T-helper 1 cell treated with Interleukin-12 subunit alpha and Interleukin-12 subunit beta and Interleukin-4 antibody, amounts not matched to agents 30 ng/mL and 1 ng/mL, for 36 hours (primary cell): ENCODE data around the gene FAXC. TPM values are rescaled to one million over a fixed set of nuclear protein-coding genes. Genes with fewer than 3 reads are reported as not detected.
"Not testable (repeated sequence)": the region's sequence is repeated elsewhere in the genome, so short reads cannot be mapped to it uniquely, and the experiment has no call there.

Experiments used
- intact Hi-C: fragments of 100-400 bp; cut with micrococcal nuclease; formaldehyde crosslinking; loops from one replicate; pipeline ENCODE4 v1.15.1; 2024
- total RNA-seq: library from RNA; stranded (reverse); gene quantifications from 2 replicates; pipeline ENCODE4 v1.2.3, GENCODE V29; 2022

The FAXC gene
- total RNA-seq, 1 donor from 2014 or later = 0.37 TPM

DNA sequence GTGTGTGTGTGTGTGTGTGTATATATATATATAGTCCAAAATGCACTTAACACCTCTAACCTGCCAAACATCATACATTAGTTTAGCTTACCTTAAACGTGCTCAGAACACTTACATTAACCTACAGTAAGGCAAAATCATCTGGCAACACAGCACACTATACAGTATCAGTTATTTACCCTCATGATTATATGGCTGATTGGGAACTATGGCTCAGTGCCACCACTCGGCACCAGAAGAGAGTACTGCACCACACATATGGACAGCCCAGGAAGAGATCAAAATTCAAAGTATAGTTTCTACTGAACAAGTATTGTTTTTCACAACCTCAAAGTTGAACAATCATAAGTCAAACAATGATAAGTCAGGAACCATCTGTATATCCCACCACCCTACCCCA, 59.8 kb downstream of the FAXC start:
- intact Hi-C loops = no loop called here

DNA sequence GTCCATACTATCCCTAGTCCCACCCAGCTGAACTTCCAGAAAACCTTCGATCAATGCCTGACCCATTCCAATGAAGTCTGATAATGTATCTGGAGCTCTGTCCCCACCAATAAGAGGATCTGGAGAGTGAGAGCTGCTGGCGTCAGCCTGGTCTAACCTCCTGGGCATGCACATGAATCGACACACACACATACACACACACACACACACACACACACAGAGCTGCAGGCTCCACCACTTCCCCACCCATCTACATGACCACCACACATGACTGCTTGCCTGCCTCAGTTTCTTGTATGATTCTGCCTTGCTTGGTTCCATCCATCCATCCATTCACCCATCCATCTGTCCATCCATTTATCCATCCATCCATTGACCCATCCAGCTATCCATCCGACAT, 60.8 kb downstream of the FAXC start:
- intact Hi-C loops = no loop called here

DNA sequence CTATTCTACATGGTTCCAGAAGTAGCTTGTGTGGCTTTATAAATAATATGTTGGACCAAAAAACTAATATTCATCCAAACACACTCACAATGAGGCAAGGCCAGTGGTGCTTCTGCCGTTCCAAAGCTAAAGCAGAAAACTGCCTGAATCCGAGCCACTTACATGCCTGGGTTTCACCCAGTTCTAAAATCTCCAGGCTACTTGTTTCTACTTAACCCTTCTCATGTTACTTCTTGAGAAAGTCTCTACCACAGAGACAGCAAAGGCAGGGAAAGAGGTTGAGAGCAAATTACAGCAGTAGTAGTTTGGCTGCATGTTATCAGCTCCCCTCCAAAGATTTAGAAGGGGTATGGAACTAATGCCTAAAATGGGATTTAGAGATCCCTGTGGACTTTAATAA, 62.0 kb downstream of the FAXC start:
- intact Hi-C loops = no loop called here

DNA sequence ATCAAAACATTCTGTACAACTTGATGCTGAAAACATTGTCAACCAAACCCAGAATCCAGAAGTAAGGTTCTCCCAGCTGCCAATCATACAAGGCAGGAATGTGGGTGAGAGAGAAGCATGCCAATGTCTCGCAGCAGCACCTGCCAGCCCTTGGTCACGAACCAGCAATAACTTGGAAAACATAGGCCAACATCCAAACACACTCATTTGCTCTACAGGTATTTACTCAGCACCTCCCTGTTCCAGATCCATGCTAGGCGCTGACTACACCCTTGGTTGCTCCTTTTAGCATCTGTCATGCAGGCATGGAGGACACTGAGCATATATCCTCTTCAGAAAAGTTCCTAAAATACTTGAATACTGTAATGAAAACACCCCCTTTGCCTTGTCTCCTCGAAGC, 63.6 kb downstream of the FAXC start:
- intact Hi-C loops = no loop called here

DNA sequence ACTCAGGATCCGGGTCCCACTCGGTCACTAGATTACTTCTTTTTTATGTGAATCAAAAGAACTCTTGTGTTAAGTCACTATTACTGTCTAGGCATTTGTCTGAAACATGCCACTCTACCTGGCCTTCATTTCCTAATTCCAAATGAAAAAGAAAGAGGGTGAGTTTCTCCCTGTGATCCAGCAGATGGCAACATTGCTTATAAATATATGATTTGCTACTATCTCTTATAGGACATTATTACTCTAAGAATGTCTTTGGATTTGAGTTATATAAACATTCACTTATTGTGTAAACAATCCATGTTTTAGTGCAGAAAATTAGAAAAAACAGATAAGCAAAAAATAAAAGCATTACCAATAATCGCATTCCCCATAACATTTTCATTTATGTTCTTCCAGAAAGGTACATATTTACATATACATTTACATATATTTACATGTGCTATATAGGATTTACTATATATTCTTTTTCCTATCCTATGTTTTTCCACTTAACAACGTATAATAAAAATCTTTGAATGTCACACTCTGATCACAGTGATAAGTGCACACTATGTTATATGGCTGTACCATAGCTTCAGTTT, 66.9 kb downstream of the FAXC start:
- intact Hi-C loops = no loop called here

DNA sequence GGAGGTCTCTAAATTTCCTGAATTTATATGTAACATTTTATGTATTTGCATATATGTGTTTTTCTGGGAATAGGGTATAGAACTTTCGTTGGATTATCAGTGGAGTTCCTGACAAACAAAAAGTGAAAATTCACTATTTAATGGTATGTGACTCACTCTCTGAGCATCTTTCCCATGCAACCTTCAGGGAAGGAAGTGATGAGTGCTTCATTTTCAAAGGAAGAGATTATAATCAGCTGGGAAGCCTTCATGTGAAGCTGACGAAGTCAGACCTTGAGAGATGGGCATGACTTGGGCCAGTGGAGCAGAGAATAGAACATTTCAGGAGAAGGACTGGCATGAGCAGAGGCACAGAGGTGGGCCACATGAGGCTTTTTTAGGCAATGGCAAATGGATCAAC, 72.7 kb downstream of the FAXC start:
- intact Hi-C loops = no loop called here

DNA sequence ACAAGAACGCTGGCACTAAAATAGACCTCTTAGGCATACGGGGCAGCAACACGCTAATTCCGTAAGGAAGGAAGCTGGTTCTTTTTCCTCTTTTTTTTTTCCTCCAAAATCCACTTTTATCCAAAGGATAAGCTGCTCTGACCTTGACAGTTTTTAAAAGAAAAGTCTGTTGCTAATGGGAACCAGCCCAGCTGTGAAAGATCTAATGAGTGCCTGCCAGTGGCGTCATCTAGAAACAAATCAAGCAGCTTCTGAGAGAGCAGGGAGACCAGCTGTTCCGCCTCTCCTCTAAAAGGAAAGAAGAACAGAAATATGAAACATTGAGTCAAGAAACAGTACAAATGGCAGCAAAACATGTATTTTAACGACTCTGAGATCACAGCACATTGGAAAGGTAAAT, 78.6 kb downstream of the FAXC start:
- intact Hi-C loops = no loop called here

DNA sequence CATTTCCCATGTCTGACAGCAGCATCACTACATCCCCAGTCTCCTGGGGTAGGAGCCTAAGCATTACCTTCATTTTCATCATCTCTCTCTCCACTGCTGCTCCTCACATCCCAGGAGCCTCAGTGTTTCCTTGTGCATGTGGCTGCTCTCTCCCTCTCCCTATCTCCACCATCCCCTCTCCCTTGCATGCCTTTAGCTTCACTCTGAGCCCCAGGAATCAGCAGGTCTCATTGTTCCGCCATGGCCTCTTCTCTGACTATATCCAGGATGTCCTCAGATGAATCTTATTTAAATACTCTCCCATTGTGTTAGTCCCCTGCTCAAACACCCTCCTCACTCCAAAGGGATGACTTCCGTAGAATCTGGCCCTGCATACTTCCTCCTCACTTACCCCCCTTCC, 79.4 kb downstream of the FAXC start:
- intact Hi-C loops = no loop called here

DNA sequence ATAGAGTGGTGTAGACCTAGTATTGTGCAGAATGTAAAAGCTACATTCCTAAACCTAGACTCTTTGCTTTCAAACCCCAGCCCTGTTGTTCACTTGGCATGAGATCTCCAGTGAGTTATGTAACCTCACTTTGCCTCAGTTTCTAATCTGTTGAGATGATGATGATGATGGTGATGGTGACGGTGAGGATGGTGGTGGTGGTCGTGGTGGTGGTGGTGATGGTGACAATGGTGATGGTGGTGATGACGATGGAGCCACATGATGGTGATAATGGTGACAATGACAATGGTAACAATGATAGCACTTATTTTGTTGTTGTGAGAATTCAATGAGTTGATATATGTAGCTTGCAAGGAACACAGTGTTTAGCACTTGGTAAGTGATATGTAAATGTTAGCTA, 80.3 kb downstream of the FAXC start:
- intact Hi-C loops = no loop called here

DNA sequence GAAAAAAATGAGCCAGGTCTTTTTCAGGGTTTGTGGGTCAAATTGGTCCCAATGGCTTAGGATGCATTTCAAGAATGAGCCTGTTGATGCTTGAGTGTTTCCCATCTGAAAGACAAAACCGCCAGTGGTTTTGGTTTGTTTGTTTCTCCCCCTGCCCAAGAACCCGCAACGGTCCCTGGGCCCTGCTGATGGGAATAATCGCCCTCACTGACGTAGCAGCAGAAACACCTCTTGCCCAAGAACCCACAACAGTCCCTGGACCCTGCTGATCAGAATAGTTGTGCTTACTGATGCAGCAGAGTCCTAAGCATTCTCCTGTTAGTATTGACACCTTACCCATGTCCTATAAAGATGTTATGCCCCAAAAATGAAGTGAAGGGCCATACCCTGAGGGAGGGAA, 82.5 kb downstream of the FAXC start:
- intact Hi-C loops = not testable (repeated sequence)

DNA sequence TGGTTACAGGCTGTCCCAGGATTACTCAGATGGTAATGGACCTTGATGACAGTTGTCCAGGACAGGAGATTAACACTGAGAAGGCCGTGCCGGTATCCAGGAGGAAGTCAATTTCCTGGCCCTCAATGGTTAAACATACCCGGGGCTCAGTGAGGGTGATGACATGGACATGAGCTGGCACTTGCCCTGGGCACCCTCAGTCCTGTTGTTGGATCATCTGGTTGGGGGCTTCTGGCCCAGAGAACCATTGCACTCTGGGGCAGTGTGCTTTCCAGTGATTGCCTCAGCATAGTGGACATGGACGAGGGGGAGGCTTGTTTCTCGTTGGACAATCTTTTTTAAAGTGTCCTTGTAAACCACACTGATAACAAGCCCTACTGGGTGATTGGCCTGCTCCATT, 84.0 kb downstream of the FAXC start:
- intact Hi-C loops = not testable (repeated sequence)

DNA sequence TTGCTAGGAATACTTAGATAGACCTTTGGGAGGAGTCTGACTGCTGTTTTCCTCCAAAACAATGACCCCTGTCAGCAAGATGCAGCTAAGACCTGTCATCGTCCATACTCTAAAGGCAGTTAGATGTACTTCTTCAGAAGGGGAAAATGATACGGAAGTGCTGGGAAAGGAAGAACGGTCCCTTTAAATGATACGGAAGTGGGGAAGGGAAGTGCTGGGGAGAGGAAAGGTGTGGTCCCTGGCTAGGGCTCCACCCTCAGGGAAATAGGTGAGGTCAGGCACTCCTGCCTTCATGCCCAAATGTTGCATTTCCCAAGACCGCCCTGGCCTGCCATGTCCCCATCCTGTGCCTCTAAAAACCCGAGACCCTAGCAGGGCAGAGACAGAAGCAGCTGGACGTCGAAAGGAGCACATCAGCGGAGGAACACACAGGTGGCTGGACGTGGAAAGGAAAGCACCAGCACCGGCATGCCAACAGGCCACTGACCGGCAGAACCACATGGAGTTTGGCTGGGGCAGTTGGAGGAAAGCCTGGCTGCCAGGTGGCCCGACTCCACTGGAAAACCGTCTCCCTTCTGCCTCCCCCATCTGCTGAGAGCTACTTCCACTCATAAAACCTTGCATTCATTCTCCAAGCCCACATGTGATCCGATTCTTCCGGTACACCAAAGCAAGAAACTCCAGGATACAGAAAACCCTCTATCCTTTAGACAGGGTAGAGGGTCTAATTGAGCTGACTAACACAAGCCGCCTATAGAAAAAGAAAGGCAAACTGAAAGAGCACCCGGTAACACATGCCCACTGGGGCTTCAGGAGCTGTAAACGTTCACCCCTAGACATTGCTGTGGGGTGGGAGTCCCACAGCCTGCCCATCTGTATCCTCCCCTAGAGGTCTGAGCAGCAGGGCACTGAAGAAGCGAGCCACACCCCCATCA, 94.6 kb downstream of the FAXC start:
- intact Hi-C loops = no loop called here

DNA sequence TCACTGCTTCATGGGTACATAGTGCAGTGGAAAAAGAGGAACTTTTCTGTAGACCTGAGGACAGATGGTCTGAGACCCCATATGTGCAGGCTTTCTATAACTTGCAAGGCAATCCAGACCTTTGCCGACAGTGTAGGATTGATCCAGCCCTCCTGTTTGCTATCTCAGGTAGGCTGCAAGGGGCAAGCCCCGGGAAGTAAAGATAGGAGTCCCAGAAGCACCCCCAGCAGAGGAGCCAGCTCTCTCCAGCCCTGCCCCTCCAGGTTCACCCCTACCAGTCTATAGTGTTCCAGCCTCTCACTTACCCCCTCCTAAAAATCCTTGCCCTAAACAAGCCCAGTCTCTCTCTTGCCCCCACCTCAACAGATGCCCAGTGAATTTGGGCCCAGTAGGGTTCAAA, 96.2 kb downstream of the FAXC start:
- intact Hi-C loops = no loop called here

DNA sequence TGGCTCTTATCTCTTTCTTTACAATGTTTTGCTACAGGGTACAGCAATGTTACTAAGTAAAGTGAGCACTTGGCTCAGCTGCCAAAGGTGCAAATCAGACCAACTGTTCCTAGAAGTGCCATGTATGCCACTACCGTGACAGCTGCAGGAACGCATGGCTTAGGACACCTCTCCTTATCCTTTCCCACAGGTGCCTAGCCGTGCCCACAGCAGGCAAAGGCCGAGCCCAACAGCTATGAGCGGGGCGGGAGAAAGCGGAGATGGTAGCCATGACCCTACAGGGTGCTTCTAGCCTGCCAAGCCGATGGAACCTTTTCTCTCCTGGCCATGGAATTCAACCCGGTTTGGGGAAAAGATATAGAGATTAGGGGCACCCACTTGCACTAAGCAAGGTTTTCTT, 97.1 kb downstream of the FAXC start:
- intact Hi-C loops = no loop called here

DNA sequence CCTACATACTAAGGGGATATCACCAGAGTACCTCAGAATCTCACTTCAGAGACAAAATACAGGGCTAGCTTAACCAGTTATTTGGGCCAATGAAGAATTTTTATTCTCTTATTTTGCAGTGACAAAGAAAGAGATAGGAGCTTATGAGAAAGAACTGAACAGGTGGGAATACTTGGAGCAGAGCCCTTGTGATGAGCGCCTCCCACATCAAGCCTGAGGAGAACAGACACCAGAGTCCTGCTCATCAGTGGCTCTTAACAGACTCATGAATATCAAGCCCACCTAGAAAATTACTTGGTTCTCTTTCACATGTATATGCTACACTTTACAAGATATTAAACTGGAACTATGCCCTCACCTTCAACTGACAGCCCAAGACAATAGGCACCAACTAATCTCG, 99.0 kb downstream of the FAXC start:
- intact Hi-C loops = no loop called here

DNA sequence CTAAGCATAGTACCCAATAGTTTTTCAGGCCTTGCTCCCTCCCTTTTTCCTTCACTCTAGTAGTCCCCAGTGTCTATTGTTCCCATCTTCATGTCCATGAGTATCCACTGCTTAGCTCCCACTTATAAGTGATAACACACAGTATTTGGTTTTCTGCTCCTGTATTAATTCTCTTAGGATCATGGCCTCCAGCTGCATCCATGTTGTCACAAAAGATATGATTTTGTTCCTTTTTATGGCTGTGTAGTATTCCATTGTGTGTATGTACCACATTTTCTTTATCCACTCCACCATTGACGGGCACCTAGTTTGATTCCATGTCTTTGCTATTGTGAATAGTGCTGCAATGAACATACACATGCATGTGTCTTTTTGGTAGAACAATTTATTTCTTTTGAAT, 102.9 kb downstream of the FAXC start:
- intact Hi-C loops = no loop called here

DNA sequence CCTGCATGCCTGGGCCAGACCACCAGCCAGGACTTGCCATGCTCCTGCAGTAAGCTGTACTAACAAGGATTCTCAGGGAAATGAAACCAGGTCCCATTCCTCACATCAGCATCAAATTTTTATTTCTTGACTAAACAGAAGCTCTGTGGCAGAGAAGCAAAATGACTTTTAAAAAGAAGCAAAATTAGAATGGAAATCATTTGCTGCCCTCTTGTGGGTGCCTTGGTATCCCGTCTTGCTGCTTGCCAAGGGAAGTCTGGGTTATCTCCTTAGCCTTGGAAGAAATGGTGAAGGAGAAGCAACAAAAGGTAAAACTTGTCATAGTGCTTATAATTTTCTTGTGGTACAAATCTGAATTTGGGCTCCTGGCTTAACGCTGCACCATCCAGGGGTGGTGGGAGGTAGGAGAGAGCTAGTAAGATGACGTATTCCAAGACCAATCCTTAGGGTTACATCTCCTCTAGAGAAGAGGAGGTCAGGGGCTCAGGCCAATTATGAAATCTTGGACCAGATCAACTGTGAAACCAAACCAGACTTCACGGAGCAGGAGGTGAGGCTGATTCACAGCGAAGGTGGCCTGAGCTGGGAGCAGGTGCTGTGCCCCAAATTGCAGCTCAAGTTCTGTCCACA, 107.5 kb downstream of the FAXC start:
- intact Hi-C loops = no loop called here

DNA sequence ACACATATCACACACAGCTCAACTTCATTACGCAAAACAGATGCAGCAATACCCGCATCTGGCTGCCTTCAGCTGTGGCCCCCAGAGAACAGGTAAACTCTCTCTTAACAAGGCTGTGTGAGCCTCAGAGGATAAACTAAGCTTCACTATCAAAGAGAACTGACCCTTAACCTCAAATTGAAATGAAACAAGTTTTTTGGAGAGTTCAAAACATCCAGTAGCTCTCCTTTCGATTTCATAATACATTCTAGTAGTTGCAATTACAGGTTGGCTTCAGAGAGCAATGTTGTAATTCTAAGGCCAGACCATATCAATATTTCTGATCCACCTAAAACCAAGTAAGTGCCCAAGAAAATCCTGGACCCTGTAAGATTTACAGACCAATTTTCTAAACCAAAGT, 113.5 kb downstream of the FAXC start:
- intact Hi-C loops = no loop called here

DNA sequence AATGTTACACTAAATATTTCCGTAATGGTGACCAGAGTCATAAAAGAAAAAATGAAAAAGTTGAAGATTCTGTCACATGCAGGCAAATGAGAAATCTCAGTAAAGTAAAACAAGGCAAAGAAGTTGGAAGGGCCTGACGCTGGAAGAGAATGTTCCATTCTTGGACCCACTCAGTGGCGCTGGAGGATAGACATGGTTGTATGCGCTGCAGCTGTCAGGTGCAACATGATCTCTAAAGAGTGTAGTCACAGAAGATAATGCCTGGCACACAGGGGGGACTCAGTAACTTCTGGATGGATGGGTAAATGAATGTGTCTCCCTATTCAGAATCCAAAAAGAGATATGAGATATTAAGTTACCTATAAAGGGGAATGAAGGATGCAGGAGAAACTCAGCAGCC, 116.3 kb downstream of the FAXC start:
- intact Hi-C loops = no loop called here

DNA sequence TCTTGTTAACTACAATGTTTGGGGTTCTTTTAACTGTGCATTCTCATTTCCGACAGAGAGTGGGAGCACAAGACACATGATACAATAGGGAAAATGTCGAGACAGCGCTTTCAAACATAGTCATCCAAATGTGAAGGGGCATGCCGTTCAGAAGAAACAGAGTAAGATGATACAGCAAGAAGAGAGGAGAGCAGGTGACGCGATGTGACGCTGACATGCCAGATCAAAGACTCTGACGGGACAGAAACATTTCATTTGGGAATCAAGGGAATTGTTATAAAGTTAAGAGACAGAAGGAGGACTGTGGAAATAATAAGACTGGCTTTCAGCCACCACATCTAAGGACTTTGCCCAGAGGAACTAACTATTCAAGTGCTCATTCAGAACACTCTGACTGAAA, 117.4 kb downstream of the FAXC start:
- intact Hi-C loops = no loop called here

DNA sequence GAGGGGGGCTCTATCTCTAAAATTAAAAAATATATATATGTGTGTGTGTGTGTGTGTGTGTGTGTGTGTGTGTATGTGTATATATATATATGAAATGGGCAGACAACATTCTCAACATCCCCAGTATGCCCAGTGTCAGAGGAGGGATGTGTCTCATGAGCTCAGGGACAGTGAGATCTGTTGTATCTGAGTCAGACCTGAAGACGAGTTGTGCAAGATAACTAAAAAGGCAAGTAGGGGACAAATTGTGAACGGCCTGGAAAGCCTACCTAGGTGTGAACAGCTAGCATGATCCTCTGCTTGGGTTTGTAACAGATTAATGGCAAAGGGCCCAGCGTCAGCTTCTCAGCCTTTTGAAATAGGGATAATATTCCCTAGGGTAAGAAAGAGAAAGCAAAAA, 124.3 kb downstream of the FAXC start:
- intact Hi-C loops = no loop called here
